Activated CD8-positive, alpha-beta T cell treated with anti-CD3 and anti-CD28 coated beads for 36 hours (primary cell): Measurements from ENCODE around the gene LRRN4. TPM values are rescaled to one million over a fixed set of nuclear protein-coding genes. Genes with fewer than 3 reads are reported as not detected.
"Not testable (repeated sequence)": the region's sequence is repeated elsewhere in the genome, so short reads cannot be mapped to it uniquely, and the experiment has no call there.

Source experiments
- ATAC-seq: fragments of 200-7000 bp; cut with Tn5 transposase; one replicate; pipeline ENCODE4 v1.10.0; 2021; ENCODE audit warnings: mild to moderate bottlenecking, moderate library complexity
- CTCF ChIA-PET: fragments of 350-600 bp; sonication (Branson Sonifier 250); formaldehyde crosslinking; loops from one replicate; lab custom pipeline; 2021; ENCODE audit warnings: antibody characterized with exemption; lab: Charles Lee
- POLR2A ChIA-PET: fragments of 350-600 bp; sonication (Branson Sonifier 250); formaldehyde crosslinking; loops from one replicate; lab custom pipeline; 2021; ENCODE audit warnings: antibody characterized with exemption; lab: Charles Lee
- DNase-seq: peaks from one replicate; pipeline ENCODE4 v3.0.0-alpha.2; 2020
- H3K27ac Mint-ChIP-seq: one replicate; pipeline ENCODE4 v1.8.0; 2021; ENCODE audit warnings: mild to moderate bottlenecking, mixed read lengths
- H3K27me3 Mint-ChIP-seq: one replicate; pipeline ENCODE4 v1.8.0; 2021; ENCODE audit warnings: mixed read lengths
- H3K36me3 Mint-ChIP-seq: one replicate; pipeline ENCODE4 v1.8.0; 2021; ENCODE audit warnings: low read depth, mixed read lengths
- H3K4me1 Mint-ChIP-seq: one replicate; pipeline ENCODE4 v1.8.0; 2021; ENCODE audit warnings: low read depth, mixed read lengths
- H3K4me3 Mint-ChIP-seq: one replicate; pipeline ENCODE4 v1.8.0; 2021; ENCODE audit warnings: mild to moderate bottlenecking, moderate library complexity, mixed read lengths
- H3K9me3 Mint-ChIP-seq: one replicate; pipeline ENCODE4 v1.8.0; 2021; ENCODE audit warnings: mixed read lengths
- intact Hi-C: fragments of 100-400 bp; cut with micrococcal nuclease; formaldehyde crosslinking; loops from one replicate; pipeline ENCODE4 v1.10.0; 2022
- total RNA-seq, 2 experiments: library from RNA; stranded (reverse); gene quantifications; one replicate each; pipeline ENCODE4 v1.2.3, GENCODE V29; 2021
- TF ChIP-seq, protein P1 (sequence below): fragments of 200-600 bp; IDR thresholded peaks from one replicate; pipeline ENCODE4 v1.8.0; 2022; ENCODE audit warnings: antibody characterized with exemption, mild to moderate bottlenecking

The LRRN4 gene
- total RNA-seq, 2 experiments from 2014 or later = not detected

DNA sequence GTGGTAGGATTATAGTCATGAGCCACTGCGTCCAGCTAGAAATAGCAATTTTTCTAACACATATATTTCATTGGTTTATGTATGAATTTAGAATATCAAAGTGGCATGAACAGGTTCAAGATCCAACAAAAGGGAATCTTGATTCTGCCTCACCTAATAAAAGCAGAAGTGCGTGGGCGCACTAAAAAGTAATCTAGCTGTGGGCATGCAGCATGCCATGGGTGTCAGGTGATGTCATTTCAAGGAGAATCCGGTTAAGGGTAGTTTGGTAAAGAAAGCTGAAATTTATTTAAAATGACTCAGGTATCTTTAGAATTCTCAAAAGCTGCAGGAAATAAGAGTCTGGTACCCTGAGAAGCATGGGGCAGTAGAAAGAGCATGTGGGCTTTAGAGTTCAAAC is 17.6 kb downstream of the LRRN4 start:
- no peaks in the 10 kb centered on the region for H3K27me3 Mint-ChIP-seq
- no peak for DNase-seq
- peaks cover 47% of the 10 kb centered on the region for H3K36me3 Mint-ChIP-seq
- no peaks in the 10 kb centered on the region for H3K9me3 Mint-ChIP-seq
- ChIA-PET CTCF (interaction anchor here (0.6 kb wide), 1 partner anchor 33 kb away, joined by 3 read pairs; no protein-coding TSS in a partner anchor), POLR2A (no interaction called here)
- no peak for ATAC-seq
- H3K4me1 Mint-ChIP-seq = peaks cover 8% of the 10 kb centered on the region
- no peak overlapping the region for H3K4me3 Mint-ChIP-seq
- intact Hi-C loops = no loop called here
- no peak overlapping the region for H3K27ac Mint-ChIP-seq
- TF ChIP-seq, protein P1, sequence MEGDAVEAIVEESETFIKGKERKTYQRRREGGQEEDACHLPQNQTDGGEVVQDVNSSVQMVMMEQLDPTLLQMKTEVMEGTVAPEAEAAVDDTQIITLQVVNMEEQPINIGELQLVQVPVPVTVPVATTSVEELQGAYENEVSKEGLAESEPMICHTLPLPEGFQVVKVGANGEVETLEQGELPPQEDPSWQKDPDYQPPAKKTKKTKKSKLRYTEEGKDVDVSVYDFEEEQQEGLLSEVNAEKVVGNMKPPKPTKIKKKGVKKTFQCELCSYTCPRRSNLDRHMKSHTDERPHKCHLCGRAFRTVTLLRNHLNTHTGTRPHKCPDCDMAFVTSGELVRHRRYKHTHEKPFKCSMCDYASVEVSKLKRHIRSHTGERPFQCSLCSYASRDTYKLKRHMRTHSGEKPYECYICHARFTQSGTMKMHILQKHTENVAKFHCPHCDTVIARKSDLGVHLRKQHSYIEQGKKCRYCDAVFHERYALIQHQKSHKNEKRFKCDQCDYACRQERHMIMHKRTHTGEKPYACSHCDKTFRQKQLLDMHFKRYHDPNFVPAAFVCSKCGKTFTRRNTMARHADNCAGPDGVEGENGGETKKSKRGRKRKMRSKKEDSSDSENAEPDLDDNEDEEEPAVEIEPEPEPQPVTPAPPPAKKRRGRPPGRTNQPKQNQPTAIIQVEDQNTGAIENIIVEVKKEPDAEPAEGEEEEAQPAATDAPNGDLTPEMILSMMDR = no peak

DNA sequence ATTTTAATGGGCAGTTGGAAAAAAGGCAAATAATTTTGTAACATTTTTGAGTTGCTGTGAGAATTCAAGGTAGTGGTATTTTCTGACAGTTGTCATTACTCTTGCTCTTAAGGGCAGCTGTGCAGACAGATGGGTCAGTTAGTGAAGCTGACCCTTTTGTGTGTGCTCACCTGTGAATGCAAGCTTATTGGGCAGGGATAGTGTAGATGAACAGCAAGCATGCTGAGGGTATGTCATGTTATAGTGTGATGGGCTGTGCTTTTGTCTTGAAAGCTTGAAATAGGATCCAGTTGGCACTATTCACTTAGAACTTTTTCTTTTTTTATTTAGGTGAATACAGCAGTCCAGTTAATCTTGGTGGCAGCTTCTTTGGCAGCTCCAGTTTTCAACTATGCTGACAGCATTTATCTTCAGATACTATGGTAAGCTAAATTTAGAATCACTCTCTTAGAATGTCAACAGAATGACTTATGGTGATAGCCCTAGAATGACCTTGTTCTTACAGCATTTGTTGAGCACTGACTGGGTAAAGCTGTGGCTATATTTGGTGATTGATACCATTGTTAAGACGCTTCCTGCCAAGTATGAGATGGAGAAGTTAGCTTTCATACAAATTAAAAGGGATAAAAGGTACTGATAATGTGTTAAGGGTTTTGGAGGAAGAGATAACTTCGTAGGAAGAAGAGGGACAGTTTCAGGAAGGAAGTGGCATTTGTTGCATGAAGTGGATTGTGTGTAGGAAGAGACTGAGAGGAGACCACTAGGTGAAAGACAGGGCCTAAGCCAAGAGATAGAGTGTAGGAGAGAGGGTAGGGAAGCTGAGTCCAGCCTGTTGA is 19.5 kb downstream of the LRRN4 start:
- Mint-ChIP-seq H3K36me3 (peaks cover 35% of the 10 kb centered on the region), H3K4me3 (no peak overlapping the region), H3K4me1 (peaks cover 18% of the 10 kb centered on the region), H3K9me3 (no peaks in the 10 kb centered on the region), H3K27me3 (no peaks in the 10 kb centered on the region), H3K27ac (peak overlapping the region; percentile 62)
- TF ChIP-seq, protein P1 = no peak
- DNase-seq (no peak), ATAC-seq (no peak)
- CTCF ChIA-PET = no interaction called here
- intact Hi-C loops = no loop called here
- POLR2A ChIA-PET = no interaction called here

DNA sequence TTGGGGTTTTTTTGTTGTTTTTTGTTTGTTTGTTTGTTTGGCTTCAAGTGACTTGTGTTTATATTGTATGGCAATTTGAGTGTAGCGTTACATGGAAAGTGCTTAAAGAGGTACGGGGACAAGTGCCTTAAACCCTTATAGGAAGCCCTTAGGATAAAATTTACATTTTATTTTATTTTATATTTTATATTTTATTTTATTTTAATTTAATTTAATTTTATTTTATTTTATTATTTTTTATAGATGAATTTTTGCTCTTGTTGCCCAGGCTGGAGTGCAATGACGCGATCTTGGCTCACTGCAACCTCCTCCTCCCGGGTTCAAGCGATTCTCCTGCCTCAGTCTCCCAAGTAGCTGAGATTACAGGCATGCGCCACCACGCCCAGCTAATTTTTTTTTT is 21.0 kb downstream of the LRRN4 start:
- CTCF ChIA-PET, H3K4me3 Mint-ChIP-seq, DNase-seq, H3K9me3 Mint-ChIP-seq, H3K27me3 Mint-ChIP-seq, ATAC-seq, intact Hi-C loops: not testable (repeated sequence)
- Mint-ChIP-seq H3K4me1 (peaks cover 25% of the 10 kb centered on the region), H3K27ac (peak overlapping the region; percentile 42), H3K36me3 (peaks cover 35% of the 10 kb centered on the region)
- POLR2A ChIA-PET = interaction anchor here (0.6 kb wide), 1 partner anchor 124 kb away, joined by 3 read pairs; no protein-coding TSS in a partner anchor

DNA sequence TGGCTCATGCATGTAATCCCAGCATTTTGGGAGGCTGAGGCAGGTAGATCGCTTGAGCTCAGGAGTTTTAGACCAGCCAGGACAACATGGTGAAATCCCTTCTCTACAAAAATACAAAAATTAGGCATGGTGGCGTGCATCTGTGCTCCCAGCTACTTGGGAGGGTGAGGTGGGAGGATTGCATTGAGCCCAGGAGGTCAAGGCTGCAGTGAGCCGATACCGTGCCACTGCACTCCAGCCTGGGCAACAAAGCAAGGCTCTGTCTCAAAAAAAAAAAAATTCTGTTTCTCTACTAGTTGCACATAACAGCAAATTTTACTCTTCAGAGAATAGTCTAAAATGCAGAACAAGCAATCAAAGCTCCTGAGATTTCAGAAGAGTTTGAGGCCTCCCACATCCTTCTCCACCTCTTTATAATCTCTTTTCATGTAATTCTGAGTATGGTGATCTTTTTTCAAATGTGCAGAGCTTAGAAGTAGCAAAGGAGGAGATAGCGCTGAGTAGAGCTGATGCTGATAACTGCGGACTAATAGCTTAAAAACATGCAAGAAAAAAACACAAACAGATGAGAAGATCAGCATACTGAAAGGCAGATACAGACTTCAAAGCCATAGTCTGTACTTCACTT is 23.3 kb downstream of the LRRN4 start:
- TF ChIP-seq, protein P1 = no peak
- Mint-ChIP-seq H3K27me3 (no peaks in the 10 kb centered on the region), H3K9me3 (no peaks in the 10 kb centered on the region), H3K27ac (no peak overlapping the region), H3K4me1 (peaks cover 37% of the 10 kb centered on the region), H3K4me3 (no peak overlapping the region), H3K36me3 (peaks cover 40% of the 10 kb centered on the region)
- POLR2A ChIA-PET = interaction anchor here (0.6 kb wide), 4 partner anchors 11 to 139 kb away, joined by 3 to 5 read pairs (median 4); no protein-coding TSS in a partner anchor
- intact Hi-C loops = no loop called here
- DNase-seq = no peak
- ATAC-seq = no peak
- CTCF ChIA-PET = interaction anchor here (0.6 kb wide), 1 partner anchor 16 kb away, joined by 3 read pairs; no protein-coding TSS in a partner anchor

DNA sequence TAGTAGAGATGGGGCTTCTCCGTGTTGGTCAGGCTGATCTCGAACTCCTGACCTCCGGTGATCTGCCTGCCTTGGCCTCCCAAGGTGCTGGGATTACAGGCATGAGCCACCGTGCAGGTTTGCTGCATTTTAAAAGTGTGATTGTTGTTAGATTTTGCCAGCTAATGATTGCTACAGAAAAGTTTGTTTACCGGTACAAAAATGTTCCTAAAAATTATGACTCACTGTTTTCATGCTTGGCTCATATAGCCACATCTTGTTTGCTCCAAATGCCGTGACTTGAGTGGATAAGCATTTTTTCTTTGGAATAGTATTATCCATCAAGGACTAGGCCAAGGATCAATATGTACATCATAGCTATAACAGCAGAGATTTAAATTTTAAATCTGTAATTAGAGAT is 24.3 kb downstream of the LRRN4 start:
- no peak for DNase-seq
- Mint-ChIP-seq H3K9me3 (no peaks in the 10 kb centered on the region), H3K36me3 (peaks cover 46% of the 10 kb centered on the region), H3K27me3 (no peaks in the 10 kb centered on the region), H3K27ac (no peak overlapping the region), H3K4me1 (peaks cover 39% of the 10 kb centered on the region), H3K4me3 (no peak overlapping the region)
- ChIA-PET POLR2A (no interaction called here), CTCF (interaction anchor here (1.8 kb wide), 1 partner anchor 9 kb away, joined by 9 read pairs; no protein-coding TSS in a partner anchor)
- intact Hi-C loops = no loop called here
- TF ChIP-seq, protein P1 = no peak
- ATAC-seq = no peak
